Endodermal cell (in vitro differentiated cells): ENCODE measurements around the gene ARHGAP22. TPM values are rescaled to one million over a fixed set of nuclear protein-coding genes. Genes with fewer than 3 reads are reported as not detected.

Experiments used
- DNase-seq: peaks from one replicate; pipeline ENCODE4 v3.0.0-alpha.2; 2017
- H3K27ac ChIP-seq: 2 replicates; pipeline ENCODE4 v1.5.1; 2013; ENCODE audit warnings: mild to moderate bottlenecking, low read depth, low read length, moderate library complexity
- H3K27me3 ChIP-seq: 2 replicates; pipeline ENCODE4 v1.6.1; 2013; ENCODE audit warnings: mild to moderate bottlenecking, low read length, moderate library complexity; ENCODE audit not compliant: insufficient read depth, control insufficient read depth, poor library complexity, severe bottlenecking
- H3K36me3 ChIP-seq: 2 replicates; pipeline ENCODE4 v1.7.0; 2013; ENCODE audit warnings: mild to moderate bottlenecking, low read length, moderate library complexity; ENCODE audit not compliant: control insufficient read depth, insufficient read depth
- H3K4me1 ChIP-seq: one replicate; pipeline ENCODE4 v1.7.0; 2013; ENCODE audit warnings: low read length; ENCODE audit not compliant: control insufficient read depth, insufficient read depth
- H3K4me3 ChIP-seq: 2 replicates; pipeline ENCODE4 v1.5.1; 2013; ENCODE audit warnings: mild to moderate bottlenecking, low read length, moderate library complexity
- H3K9ac ChIP-seq: 2 replicates; pipeline ENCODE4 v1.6.1; 2013; ENCODE audit warnings: mild to moderate bottlenecking, low read length, moderate library complexity; ENCODE audit not compliant: poor library complexity, severe bottlenecking; ENCODE audit errors: extremely low read depth
- H3K9me3 ChIP-seq: 2 replicates; pipeline ENCODE4 v1.6.1; 2013; ENCODE audit warnings: mild to moderate bottlenecking, low read length, moderate library complexity; ENCODE audit not compliant: control insufficient read depth
- H3K27ac Mint-ChIP-seq: 2 replicates; pipeline ENCODE4 v1.8.0; 2020; ENCODE audit warnings: mixed read lengths
- H3K27me3 Mint-ChIP-seq: 2 replicates; pipeline ENCODE4 v1.8.0; 2021; ENCODE audit warnings: mild to moderate bottlenecking, mixed read lengths; ENCODE audit not compliant: insufficient read depth
- H3K36me3 Mint-ChIP-seq: 2 replicates; pipeline ENCODE4 v1.8.0; 2020; ENCODE audit warnings: low read depth, mixed read lengths
- H3K4me1 Mint-ChIP-seq: 2 replicates; pipeline ENCODE4 v1.8.0; 2020; ENCODE audit warnings: mixed read lengths
- H3K4me3 Mint-ChIP-seq: 2 replicates; pipeline ENCODE4 v1.8.0; 2020; ENCODE audit warnings: mild to moderate bottlenecking, moderate library complexity, mixed read lengths
- H3K9me3 Mint-ChIP-seq: 2 replicates; pipeline ENCODE4 v1.8.0; 2020; ENCODE audit warnings: mild to moderate bottlenecking, mixed read lengths
- WGBS, 2 experiments: methylation state at CpG; one replicate each; pipeline versions ENCODE4 v1.1.5 to v1.1.7; 2013; ENCODE audit warnings: missing lambda C conversion rate in 2 of 2, mixed read lengths in 1 of 2; ENCODE audit not compliant: insufficient coverage in 1 of 2, insufficient read length in 1 of 2; 5-methylcytosine and 5-hydroxymethylcytosine counted together
- long read RNA-seq, 4 experiments: library from polyadenylated mRNA in 2 of 4; library from RNA in 1 of 4; library from capped mRNA in 1 of 4; stranded (forward) in 3 of 4; unstranded in 1 of 4; transcript quantifications; one replicate each; pipeline ENCODE4 v2.0.0, GENCODE V29; 2020 to 2021; ENCODE audit warnings: inconsistent platforms in 1 of 4
- polyA plus RNA-seq, 2 experiments: library from polyadenylated mRNA; stranded (reverse); fragments of 50-300 nt; gene quantifications; one replicate each; pipeline ENCODE4 v1.2.3, GENCODE V29; 2013
- total RNA-seq, 2 donors: library from RNA; stranded (reverse); fragmentation: NEBNext Ultra II Directional in 1 of 2; extraction: Animal tissue kit (Norgen Biotek cat#: 25700) in 1 of 2; gene quantifications; 2 replicates in 1 of 2; 3 replicates in 1 of 2; pipeline ENCODE4 v1.2.1, GENCODE V29; 2021
- TF ChIP-seq, protein P1 (sequence below): fragments of 200-600 bp; sonication (generic); conservative IDR thresholded peaks from 2 replicates; pipeline ENCODE4 v1.5.0; 2021; ENCODE audit warnings: antibody characterized with exemption, mild to moderate bottlenecking

ARHGAP22 gene, protein sequence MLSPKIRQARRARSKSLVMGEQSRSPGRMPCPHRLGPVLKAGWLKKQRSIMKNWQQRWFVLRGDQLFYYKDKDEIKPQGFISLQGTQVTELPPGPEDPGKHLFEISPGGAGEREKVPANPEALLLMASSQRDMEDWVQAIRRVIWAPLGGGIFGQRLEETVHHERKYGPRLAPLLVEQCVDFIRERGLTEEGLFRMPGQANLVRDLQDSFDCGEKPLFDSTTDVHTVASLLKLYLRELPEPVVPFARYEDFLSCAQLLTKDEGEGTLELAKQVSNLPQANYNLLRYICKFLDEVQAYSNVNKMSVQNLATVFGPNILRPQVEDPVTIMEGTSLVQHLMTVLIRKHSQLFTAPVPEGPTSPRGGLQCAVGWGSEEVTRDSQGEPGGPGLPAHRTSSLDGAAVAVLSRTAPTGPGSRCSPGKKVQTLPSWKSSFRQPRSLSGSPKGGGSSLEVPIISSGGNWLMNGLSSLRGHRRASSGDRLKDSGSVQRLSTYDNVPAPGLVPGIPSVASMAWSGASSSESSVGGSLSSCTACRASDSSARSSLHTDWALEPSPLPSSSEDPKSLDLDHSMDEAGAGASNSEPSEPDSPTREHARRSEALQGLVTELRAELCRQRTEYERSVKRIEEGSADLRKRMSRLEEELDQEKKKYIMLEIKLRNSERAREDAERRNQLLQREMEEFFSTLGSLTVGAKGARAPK
- 10 to 100 TPM; 10.3 to 14.1 TPM for total RNA-seq
- 1.8 TPM for polyA plus RNA-seq (2013, experiment 1 of 2)
- 1.3 TPM for polyA plus RNA-seq (2013, experiment 2 of 2)
- long read RNA-seq, experiment 1, partial matches to known transcripts, result 0 of 6 reads
- long read RNA-seq, experiment 1, other reads (novel, unspliced or antisense), result 4 of 6 reads
- long read RNA-seq, experiment 2, partial matches to known transcripts, result 0 of 15 reads
- long read RNA-seq, experiment 2, other reads (novel, unspliced or antisense), result 15 of 15 reads
- long read RNA-seq, experiment 3, partial matches to known transcripts, result 3 of 34 reads
- long read RNA-seq, experiment 3, other reads (novel, unspliced or antisense), result 29 of 34 reads
- long read RNA-seq, experiment 4, result 0 reads

DNA sequence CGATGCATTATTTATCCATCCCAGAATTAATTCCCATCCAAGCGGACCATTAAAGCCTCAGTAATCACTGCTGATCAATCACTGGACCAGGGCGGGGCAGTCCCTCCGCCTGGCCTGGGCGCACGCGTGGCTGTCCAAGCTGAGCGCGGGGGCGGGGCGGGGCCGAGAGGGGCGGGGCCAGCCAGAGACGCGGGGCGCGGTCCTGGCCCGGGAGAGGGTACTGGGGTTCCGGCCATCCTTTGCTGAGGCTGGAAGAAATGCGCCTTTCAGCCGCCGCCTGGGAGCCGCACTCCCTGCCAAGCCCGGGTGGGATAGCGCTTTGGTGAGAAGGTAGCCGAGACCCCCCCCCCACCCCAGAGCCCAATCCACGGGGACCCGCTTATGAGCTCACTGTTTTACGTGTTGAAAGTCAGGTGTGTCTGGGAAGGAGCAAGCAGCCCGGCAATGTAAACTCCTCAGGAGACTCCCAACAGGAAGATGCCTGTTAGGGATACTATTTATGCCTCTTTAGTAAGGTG lies at the start of gene ARHGAP22:
Gene ARHGAP22 (minus strand): TSS at position 83 of the 518 bp plus-strand sequence. CDS start 277 bp downstream, outside the sequence.
- Histone ChIP-seq H3K27ac (no peak within 1 kb of the TSS), H3K9ac (no peak within 1 kb of the TSS), H3K27me3 (no peaks in the 10 kb centered on the region), H3K4me1 (peaks cover 10% of the 10 kb centered on the region), H3K9me3 (no peaks in the 10 kb centered on the region), H3K4me3 (no peak within 1 kb of the TSS), H3K36me3 (no peaks in the 10 kb centered on the region)
- Mint-ChIP-seq H3K27ac (no peak within 1 kb of the TSS), H3K4me1 (peaks cover 9% of the 10 kb centered on the region), H3K36me3 (no peaks in the 10 kb centered on the region), H3K27me3 (peaks cover 42% of the 10 kb centered on the region), H3K9me3 (no peaks in the 10 kb centered on the region), H3K4me3 (peak within 1 kb of the TSS; percentile 52)
- DNase-seq, result peak; percentile 81
- TF ChIP-seq, protein P1, sequence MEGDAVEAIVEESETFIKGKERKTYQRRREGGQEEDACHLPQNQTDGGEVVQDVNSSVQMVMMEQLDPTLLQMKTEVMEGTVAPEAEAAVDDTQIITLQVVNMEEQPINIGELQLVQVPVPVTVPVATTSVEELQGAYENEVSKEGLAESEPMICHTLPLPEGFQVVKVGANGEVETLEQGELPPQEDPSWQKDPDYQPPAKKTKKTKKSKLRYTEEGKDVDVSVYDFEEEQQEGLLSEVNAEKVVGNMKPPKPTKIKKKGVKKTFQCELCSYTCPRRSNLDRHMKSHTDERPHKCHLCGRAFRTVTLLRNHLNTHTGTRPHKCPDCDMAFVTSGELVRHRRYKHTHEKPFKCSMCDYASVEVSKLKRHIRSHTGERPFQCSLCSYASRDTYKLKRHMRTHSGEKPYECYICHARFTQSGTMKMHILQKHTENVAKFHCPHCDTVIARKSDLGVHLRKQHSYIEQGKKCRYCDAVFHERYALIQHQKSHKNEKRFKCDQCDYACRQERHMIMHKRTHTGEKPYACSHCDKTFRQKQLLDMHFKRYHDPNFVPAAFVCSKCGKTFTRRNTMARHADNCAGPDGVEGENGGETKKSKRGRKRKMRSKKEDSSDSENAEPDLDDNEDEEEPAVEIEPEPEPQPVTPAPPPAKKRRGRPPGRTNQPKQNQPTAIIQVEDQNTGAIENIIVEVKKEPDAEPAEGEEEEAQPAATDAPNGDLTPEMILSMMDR, result no peak
- WGBS, 2 experiments, result 50 to 74% methylated on average over 4 to 30 of the region's 30 CpGs

DNA sequence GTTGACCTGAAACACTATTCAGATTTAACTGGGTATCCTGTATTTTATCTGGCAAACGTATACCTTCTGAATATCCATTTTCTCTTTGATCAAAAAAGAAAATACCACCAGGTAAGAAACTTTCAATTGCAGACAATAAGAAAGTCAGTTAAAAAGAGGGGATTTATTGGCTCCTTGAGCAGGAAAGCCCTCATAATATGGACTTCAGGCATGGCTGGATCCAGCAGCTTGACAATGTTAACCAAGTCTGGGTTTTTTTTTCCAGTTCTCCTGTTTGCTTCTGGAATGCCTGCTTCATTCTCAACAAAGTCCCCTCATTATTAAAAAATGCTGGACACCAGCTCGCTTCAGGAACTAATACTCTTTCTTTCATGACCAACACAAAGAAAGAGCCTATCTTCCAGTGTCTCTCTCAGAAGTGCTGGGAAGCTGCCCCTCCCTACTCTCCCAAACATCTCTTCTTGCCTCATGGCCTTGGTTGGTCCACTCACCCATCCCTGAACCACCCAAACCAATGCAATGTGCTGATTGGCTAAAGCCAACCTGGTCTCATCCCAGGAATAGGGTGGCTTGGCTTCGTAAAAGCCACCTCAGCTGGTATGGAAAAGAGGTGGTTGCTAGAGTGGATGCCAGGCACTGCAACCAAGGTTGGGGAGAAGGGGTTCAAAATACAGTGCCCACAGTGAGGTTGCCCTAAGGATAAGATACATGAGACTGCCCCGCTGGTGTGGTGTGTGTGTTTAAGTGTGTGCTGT lies 49.2 kb upstream of the ARHGAP22 start:
- H3K4me3 ChIP-seq, result no peak overlapping the region
- H3K27me3 Mint-ChIP-seq, result peaks cover 76% of the 10 kb centered on the region
- H3K9ac ChIP-seq, result no peak overlapping the region
- no peaks in the 10 kb centered on the region for H3K4me1 ChIP-seq
- H3K9me3 ChIP-seq, result no peaks in the 10 kb centered on the region
- TF ChIP-seq, protein P1, result no peak
- H3K36me3 ChIP-seq, result no peaks in the 10 kb centered on the region
- H3K4me1 Mint-ChIP-seq, result peaks cover 6% of the 10 kb centered on the region
- H3K36me3 Mint-ChIP-seq, result no peaks in the 10 kb centered on the region
- 88 to 100% methylated on average over 1 to 4 of the region's 4 CpGs for WGBS, 2 experiments
- no peak overlapping the region for H3K4me3 Mint-ChIP-seq
- H3K27ac ChIP-seq, result no peak overlapping the region
- no peaks in the 10 kb centered on the region for H3K9me3 Mint-ChIP-seq
- no peak overlapping the region for H3K27ac Mint-ChIP-seq
- H3K27me3 ChIP-seq, result peaks cover 38% of the 10 kb centered on the region
- no peak for DNase-seq
